K562 (cell line): Measurements from ENCODE around the gene OTOP3. TPM values are rescaled to one million over a fixed set of nuclear protein-coding genes. Genes with fewer than 3 reads are reported as not detected.

Experiments used
- CBX1 ChIP-seq: sonication (generic); IDR thresholded peaks from 2 replicates; pipeline ENCODE4 v1.6.1; 2016; ENCODE audit warnings: antibody characterized with exemption, low read depth, mild to moderate bottlenecking
- DEAF1 ChIP-seq: fragments of 450-650 bp; formaldehyde crosslinking; IDR thresholded peaks from 2 replicates; pipeline ENCODE4 v1.4.0; 2020; ENCODE audit warnings: mild to moderate bottlenecking, moderate library complexity
- ETV5 ChIP-seq: sonication (generic); formaldehyde crosslinking; IDR thresholded peaks from 2 replicates; pipeline ENCODE4 v1.4.0; 2020; ENCODE audit warnings: low read depth, mild to moderate bottlenecking, missing genetic modification reagents
- FOSL1 ChIP-seq: fragments of 200-800 bp; sonication (Bioruptor generic); conservative IDR thresholded peaks from 2 replicates; pipeline ENCODE4 v1.6.1; 2016; ENCODE audit warnings: missing genetic modification characterization, missing compliant biosample characterization
- MAX ChIP-seq: sonication (generic); formaldehyde crosslinking; IDR thresholded peaks from 2 replicates; pipeline ENCODE4 v1.9.0; 2022; ENCODE audit warnings: mild to moderate bottlenecking, missing genetic modification reagents
- REST ChIP-seq, 2 experiments: fragments of 450-650 bp; formaldehyde crosslinking in 1 of 2; IDR thresholded peaks; 2 replicates each; pipeline versions ENCODE4 v1.4.0 to v1.6.1; 2014 to 2020; ENCODE audit warnings: mild to moderate bottlenecking in 2 of 2, borderline replicate concordance in 1 of 2, low read depth in 1 of 2
- ZFP91 ChIP-seq: sonication (generic); formaldehyde crosslinking; IDR thresholded peaks from 2 replicates; pipeline ENCODE4 v1.8.0; 2022; ENCODE audit warnings: mild to moderate bottlenecking, missing genetic modification reagents
- ZNF280B ChIP-seq: fragments of 250-450 bp; sonication (Bioruptor Pico); IDR thresholded peaks from 2 replicates; pipeline ENCODE4 v1.5.1; 2021; ENCODE audit warnings: mild to moderate bottlenecking
- ZNF696 ChIP-seq: fragments of 250-450 bp; sonication (Bioruptor Pico); conservative IDR thresholded peaks from 2 replicates; pipeline ENCODE4 v1.4.0; 2020; ENCODE audit warnings: mild to moderate bottlenecking, moderate library complexity
- polyA plus RNA-seq, 8 experiments: library from polyadenylated mRNA; depleted of rRNA in 4 of 8; stranded (reverse) in 5 of 8; unstranded in 3 of 8; fragments of >200 nt; fragmentation: Nextera tagmentation in 2 of 8; fragmentation: Illumina TruSeq in 1 of 8; extraction: Ambion mirVana in 2 of 8; extraction: Trizol in 1 of 8; gene quantifications; 2 replicates each; pipeline versions ENCODE4 v1.2.1 to v1.2.3, GENCODE V29; 2011 to 2014; ENCODE audit warnings: inconsistent platforms in 1 of 8, missing spikeins in 1 of 8
- total RNA-seq, 7 experiments: library from RNA; depleted of rRNA in 6 of 7; stranded (reverse); fragments of >200 nt in 6 of 7; fragmentation: Illumina TruSeq in 2 of 7; extraction: Trizol in 2 of 7; gene quantifications; 2 replicates each; pipeline versions ENCODE4 v1.2.1 to v1.2.3, GENCODE V29; 2011 to 2021; ENCODE audit warnings: low replicate concordance in 1 of 7
- TF ChIP-seq, protein P1 (sequence below): sonication (generic); formaldehyde crosslinking; IDR thresholded peaks from 2 replicates; pipeline ENCODE4 v1.4.0; 2020; ENCODE audit warnings: mild to moderate bottlenecking, missing genetic modification reagents

Gene OTOP3
- total and polyA plus RNA-seq, 9 of the 15 experiments (the other 6 are each of a cell fraction or from before 2014, with no cell fraction given), result not detected

- TF ChIP-seq, protein P1, sequence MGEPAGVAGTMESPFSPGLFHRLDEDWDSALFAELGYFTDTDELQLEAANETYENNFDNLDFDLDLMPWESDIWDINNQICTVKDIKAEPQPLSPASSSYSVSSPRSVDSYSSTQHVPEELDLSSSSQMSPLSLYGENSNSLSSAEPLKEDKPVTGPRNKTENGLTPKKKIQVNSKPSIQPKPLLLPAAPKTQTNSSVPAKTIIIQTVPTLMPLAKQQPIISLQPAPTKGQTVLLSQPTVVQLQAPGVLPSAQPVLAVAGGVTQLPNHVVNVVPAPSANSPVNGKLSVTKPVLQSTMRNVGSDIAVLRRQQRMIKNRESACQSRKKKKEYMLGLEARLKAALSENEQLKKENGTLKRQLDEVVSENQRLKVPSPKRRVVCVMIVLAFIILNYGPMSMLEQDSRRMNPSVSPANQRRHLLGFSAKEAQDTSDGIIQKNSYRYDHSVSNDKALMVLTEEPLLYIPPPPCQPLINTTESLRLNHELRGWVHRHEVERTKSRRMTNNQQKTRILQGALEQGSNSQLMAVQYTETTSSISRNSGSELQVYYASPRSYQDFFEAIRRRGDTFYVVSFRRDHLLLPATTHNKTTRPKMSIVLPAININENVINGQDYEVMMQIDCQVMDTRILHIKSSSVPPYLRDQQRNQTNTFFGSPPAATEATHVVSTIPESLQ (CRISPR knock-in tag), result peak; percentile 88; the same call in 1 of the 2 replicates
- peak; percentile 55; the same call in 1 of the 2 replicates for TF ChIP-seq REST (IDR thresholded peaks at IDR 0.05; ENCODE audit: borderline replicate concordance)
- no peak for TF ChIP-seq REST (CRISPR knock-in tag; IDR thresholded peaks at IDR 0.05; ENCODE audit: low read depth)
- TF ChIP-seq ZNF280B, result no peak
- peak; percentile 42; the same call in 1 of the 2 replicates for TF ChIP-seq FOSL1 (tag)
- TF ChIP-seq DEAF1 (CRISPR knock-in tag), result peak; percentile 74
- no peak for TF ChIP-seq ZFP91
- TF ChIP-seq ZNF696 (CRISPR knock-in tag), result no peak
- peak; percentile 97 for TF ChIP-seq MAX (CRISPR knock-in tag)
- TF ChIP-seq CBX1, result peak; percentile 75; the same call in 1 of the 2 replicates
- TF ChIP-seq ETV5 (CRISPR knock-in tag), result 0 out of 2 replicates have a peak, but pooled peaks have one; percentile 58
Measured at GRCh38 chr17:74923538-74924249, 12.0 kb upstream of the OTOP3 start (continued).
